PC-3 (cell line): ENCODE data around the gene BCORL1.

Experiments
- EZH2 ChIP-seq: fragments of 300-600 bp; sonication (generic); IDR thresholded peaks from one replicate; pipeline ENCODE4 v1.6.1; 2017; ENCODE audit warnings: antibody characterized with exemption, mild to moderate bottlenecking, low read length; ENCODE audit not compliant: unreplicated experiment
- EZH2phosphoT487 ChIP-seq: fragments of 300-600 bp; sonication (generic); IDR thresholded peaks from 2 replicates; pipeline ENCODE4 v1.6.1; 2018; ENCODE audit warnings: mild to moderate bottlenecking, antibody characterized with exemption, low read length, borderline replicate concordance
- TF ChIP-seq, protein P1 (sequence below): fragments of 300-600 bp; sonication (generic); conservative IDR thresholded peaks from 2 replicates; pipeline ENCODE4 v1.5.1; 2017; ENCODE audit warnings: antibody characterized with exemption, low read depth, mild to moderate bottlenecking, low read length

DNA sequence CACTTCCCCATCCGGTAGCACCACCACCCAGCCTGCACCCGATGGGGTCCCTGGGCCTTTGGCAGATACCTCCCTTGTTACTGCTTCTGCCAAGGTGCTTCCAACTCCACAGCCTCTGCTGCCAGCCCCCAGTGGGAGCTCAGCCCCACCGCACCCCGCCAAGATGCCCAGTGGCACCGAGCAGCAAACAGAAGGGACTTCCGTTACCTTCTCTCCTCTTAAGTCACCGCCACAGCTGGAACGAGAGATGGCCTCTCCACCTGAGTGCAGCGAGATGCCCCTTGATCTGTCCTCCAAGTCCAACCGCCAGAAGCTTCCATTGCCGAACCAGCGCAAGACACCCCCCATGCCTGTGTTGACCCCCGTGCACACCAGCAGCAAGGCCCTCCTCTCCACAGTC is 31.9 kb downstream of the BCORL1 start:
- TF ChIP-seq EZH2phosphoT487 (no peak), EZH2 (no peak)
- TF ChIP-seq, protein P1, sequence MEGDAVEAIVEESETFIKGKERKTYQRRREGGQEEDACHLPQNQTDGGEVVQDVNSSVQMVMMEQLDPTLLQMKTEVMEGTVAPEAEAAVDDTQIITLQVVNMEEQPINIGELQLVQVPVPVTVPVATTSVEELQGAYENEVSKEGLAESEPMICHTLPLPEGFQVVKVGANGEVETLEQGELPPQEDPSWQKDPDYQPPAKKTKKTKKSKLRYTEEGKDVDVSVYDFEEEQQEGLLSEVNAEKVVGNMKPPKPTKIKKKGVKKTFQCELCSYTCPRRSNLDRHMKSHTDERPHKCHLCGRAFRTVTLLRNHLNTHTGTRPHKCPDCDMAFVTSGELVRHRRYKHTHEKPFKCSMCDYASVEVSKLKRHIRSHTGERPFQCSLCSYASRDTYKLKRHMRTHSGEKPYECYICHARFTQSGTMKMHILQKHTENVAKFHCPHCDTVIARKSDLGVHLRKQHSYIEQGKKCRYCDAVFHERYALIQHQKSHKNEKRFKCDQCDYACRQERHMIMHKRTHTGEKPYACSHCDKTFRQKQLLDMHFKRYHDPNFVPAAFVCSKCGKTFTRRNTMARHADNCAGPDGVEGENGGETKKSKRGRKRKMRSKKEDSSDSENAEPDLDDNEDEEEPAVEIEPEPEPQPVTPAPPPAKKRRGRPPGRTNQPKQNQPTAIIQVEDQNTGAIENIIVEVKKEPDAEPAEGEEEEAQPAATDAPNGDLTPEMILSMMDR, result no peak
